ENCODE measurements around the gene ABLIM2.

- TF ChIP-seq CTCF (IDR thresholded peaks at IDR 0.05) = no peak
- no peak for TF ChIP-seq POLR2A (IDR thresholded peaks at IDR 0.05)
These were observed 80.5 kb downstream of the ABLIM2 start for GRCh38 chr4:8078109-8078494.

All from lower leg skin (tissue), 3 donors.